ENCODE measurements around the gene TAPBP.

- TF ChIP-seq, protein P1, sequence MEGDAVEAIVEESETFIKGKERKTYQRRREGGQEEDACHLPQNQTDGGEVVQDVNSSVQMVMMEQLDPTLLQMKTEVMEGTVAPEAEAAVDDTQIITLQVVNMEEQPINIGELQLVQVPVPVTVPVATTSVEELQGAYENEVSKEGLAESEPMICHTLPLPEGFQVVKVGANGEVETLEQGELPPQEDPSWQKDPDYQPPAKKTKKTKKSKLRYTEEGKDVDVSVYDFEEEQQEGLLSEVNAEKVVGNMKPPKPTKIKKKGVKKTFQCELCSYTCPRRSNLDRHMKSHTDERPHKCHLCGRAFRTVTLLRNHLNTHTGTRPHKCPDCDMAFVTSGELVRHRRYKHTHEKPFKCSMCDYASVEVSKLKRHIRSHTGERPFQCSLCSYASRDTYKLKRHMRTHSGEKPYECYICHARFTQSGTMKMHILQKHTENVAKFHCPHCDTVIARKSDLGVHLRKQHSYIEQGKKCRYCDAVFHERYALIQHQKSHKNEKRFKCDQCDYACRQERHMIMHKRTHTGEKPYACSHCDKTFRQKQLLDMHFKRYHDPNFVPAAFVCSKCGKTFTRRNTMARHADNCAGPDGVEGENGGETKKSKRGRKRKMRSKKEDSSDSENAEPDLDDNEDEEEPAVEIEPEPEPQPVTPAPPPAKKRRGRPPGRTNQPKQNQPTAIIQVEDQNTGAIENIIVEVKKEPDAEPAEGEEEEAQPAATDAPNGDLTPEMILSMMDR (IDR thresholded peaks at IDR 0.05): no peak
- no peak for TF ChIP-seq POLR2A (IDR thresholded peaks at IDR 0.05)
Measured at GRCh38 chr6:33304216-33304615, 9.7 kb downstream of the TAPBP start.

Measured in sigmoid colon (tissue), 3 donors.